Fibroblast of lung (primary cell): Measurements from ENCODE around the gene HACD2.

Experiments
- CTCF ChIP-seq, 2 donors: IDR thresholded peaks in 1 of 2; conservative IDR thresholded peaks in 1 of 2; 1 replicate in 1 of 2; 2 replicates in 1 of 2; pipeline ENCODE4 v1.5.1; 2011 to 2012; ENCODE audit warnings: low read length in 2 of 2, control low read depth in 1 of 2, inconsistent platforms in 1 of 2, low read depth in 1 of 2, mild to moderate bottlenecking in 1 of 2
- EZH2 ChIP-seq: IDR thresholded peaks from 2 replicates; pipeline ENCODE4 v1.5.1; 2012; ENCODE audit warnings: low read length, control low read depth, mild to moderate bottlenecking; ENCODE audit errors: missing control alignments

DNA sequence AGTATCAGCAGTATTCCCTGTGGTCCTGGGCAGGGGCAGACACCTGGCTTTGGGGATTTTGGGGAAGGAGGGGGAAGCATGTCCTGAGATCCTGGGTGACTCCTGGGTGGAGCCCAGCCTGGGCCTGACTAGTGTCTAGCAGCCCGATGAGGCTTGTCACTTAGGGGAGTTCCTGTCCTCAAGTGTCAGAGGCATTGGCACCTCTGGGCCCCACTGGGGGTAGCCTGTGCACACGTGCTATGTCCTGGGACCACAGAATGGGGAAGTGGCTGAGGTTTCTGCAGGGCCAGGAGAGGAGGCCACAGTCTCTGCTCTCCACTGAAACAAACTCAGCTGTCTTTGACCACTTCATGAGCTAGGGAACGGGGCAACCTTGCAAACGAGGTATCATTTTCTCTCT, 104.4 kb downstream of the HACD2 start:
- no peak for TF ChIP-seq CTCF (conservative IDR thresholded peaks at IDR 0.05 in 1 of 2, IDR thresholded peaks at IDR 0.05 in 1 of 2; ENCODE audit: low read depth in 1 of 2, low read length in 2 of 2)
- no peak for TF ChIP-seq EZH2
